Upper lobe of left lung (tissue), 6 donors: ENCODE measurements around the gene FMN2. TPM values are rescaled to one million over a fixed set of nuclear protein-coding genes. Genes with fewer than 3 reads are reported as not detected.
A peak's percentile ranks its signal among the peaks of the same experiment; 100 is the strongest.

Experiments used
- ATAC-seq, 2 donors: fragments of 200-7000 bp; cut with Tn5 transposase; one replicate each; pipeline ENCODE4 v1.9.1; 2022; ENCODE audit warnings: mild to moderate bottlenecking in 2 of 2, moderate library complexity in 2 of 2; ENCODE audit not compliant: low FRiP score in 2 of 2
- DNase-seq, 2 donors: peaks; one replicate each; pipeline ENCODE4 v3.0.0-alpha.2; 2019 to 2020
- H3K27ac ChIP-seq, 4 donors: fragments of 200-600 bp; sonication (generic); one replicate each; pipeline ENCODE4 v1.5.1; 2016 to 2019
- H3K27me3 ChIP-seq, 4 donors: fragments of 200-600 bp; sonication (generic); one replicate each; pipeline ENCODE4 v1.5.1; 2017 to 2019
- H3K36me3 ChIP-seq, 4 donors: fragments of 200-600 bp; sonication (generic); one replicate each; pipeline ENCODE4 v1.5.1; 2016 to 2019
- H3K4me1 ChIP-seq, 4 donors: fragments of 200-600 bp; sonication (generic); one replicate each; pipeline ENCODE4 v1.5.1; 2018 to 2019
- H3K4me3 ChIP-seq, 4 donors: fragments of 200-600 bp; sonication (generic); one replicate each; pipeline ENCODE4 v1.5.1; 2017 to 2019; ENCODE audit warnings: mild to moderate bottlenecking in 2 of 4, moderate library complexity in 1 of 4
- H3K9me3 ChIP-seq, 4 donors: fragments of 200-600 bp; sonication (generic); one replicate each; pipeline ENCODE4 v1.5.1; 2018 to 2019
- EP300 ChIP-seq, 4 donors: sonication (generic); formaldehyde crosslinking; IDR thresholded peaks; one replicate each; pipeline ENCODE4 v1.5.1; 2017; ENCODE audit warnings: antibody characterized with exemption in 4 of 4, control low read depth in 2 of 4
- POLR2A ChIP-seq, 4 donors: fragments of 450-650 bp; IDR thresholded peaks; one replicate each; pipeline ENCODE4 v1.5.1; 2016 to 2017; ENCODE audit warnings: antibody characterized with exemption in 4 of 4, mild to moderate bottlenecking in 2 of 4
- POLR2AphosphoS5 ChIP-seq, 2 donors: sonication (generic); formaldehyde crosslinking; IDR thresholded peaks; one replicate each; pipeline ENCODE4 v1.5.1; 2017; ENCODE audit warnings: antibody characterized with exemption in 2 of 2
- WGBS, 2 donors: methylation state at CpG; one replicate each; pipeline ENCODE4 v1.1.5; 2017 to 2018; 5-methylcytosine and 5-hydroxymethylcytosine counted together
- total RNA-seq, 6 donors: library from RNA; depleted of rRNA in 4 of 6; stranded (reverse); fragments of >200 nt in 4 of 6; gene quantifications; one replicate each; pipeline versions ENCODE4 v1.1.0 to v1.2.1, GENCODE V29; 2016 to 2021
- TF ChIP-seq, protein P1 (sequence below), 6 experiments: fragments of 450-650 bp in 4 of 6; fragments of 200-600 bp in 2 of 6; sonication (generic) in 2 of 6; IDR thresholded peaks; one replicate each; pipeline ENCODE4 v1.5.1; 2016 to 2019; ENCODE audit warnings: antibody characterized with exemption in 6 of 6
- donor health status: DM: no; HTN: no; CAD: no; lungs with moderate emphysema.
- donor health status: DM: no; HTN: yes; CAD: no; lungs with severe emphysema.

The FMN2 gene
- total RNA-seq, 6 donors from 2014 or later, result 0.06 to 1.0 (median 0.54) TPM; not detected in 1

DNA sequence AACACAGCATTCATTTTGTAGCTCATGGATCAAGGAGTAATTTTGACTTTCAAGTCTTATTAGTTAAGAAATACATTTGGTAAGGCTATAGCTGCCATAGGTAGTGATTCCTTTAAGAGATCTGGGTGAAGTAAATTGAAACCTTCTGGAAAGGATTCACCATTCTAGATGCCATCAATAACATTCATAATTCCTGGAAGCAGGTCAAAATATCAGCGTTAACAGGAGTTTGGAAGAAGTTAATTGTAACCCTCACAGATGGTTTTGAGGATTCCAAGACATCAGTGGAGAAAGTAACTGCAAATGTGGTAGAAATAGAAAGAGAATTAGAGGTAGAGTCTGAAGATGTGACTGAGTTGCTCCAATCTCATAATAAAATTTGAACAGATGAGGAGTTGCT lies 303.7 kb downstream of the FMN2 start:
- TF ChIP-seq EP300 (IDR thresholded peaks at IDR 0.05) (no peak), POLR2A (IDR thresholded peaks at IDR 0.05) (no peak), POLR2AphosphoS5 (IDR thresholded peaks at IDR 0.05) (no peak)
- TF ChIP-seq, protein P1, sequence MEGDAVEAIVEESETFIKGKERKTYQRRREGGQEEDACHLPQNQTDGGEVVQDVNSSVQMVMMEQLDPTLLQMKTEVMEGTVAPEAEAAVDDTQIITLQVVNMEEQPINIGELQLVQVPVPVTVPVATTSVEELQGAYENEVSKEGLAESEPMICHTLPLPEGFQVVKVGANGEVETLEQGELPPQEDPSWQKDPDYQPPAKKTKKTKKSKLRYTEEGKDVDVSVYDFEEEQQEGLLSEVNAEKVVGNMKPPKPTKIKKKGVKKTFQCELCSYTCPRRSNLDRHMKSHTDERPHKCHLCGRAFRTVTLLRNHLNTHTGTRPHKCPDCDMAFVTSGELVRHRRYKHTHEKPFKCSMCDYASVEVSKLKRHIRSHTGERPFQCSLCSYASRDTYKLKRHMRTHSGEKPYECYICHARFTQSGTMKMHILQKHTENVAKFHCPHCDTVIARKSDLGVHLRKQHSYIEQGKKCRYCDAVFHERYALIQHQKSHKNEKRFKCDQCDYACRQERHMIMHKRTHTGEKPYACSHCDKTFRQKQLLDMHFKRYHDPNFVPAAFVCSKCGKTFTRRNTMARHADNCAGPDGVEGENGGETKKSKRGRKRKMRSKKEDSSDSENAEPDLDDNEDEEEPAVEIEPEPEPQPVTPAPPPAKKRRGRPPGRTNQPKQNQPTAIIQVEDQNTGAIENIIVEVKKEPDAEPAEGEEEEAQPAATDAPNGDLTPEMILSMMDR (IDR thresholded peaks at IDR 0.05), result no peak
- H3K4me1 ChIP-seq, result no peaks in the 10 kb centered on the region
- ATAC-seq (no peak), DNase-seq (no peak)
- 57 to 74% methylated on average over 1 of the region's 1 CpG for WGBS, 2 donors
- no peak overlapping the region for H3K4me3 ChIP-seq
- no peaks in the 10 kb centered on the region for H3K27me3 ChIP-seq
- H3K27ac ChIP-seq, result no peak overlapping the region
- no peaks in the 10 kb centered on the region for H3K9me3 ChIP-seq
- no peaks in the 10 kb centered on the region for H3K36me3 ChIP-seq

DNA sequence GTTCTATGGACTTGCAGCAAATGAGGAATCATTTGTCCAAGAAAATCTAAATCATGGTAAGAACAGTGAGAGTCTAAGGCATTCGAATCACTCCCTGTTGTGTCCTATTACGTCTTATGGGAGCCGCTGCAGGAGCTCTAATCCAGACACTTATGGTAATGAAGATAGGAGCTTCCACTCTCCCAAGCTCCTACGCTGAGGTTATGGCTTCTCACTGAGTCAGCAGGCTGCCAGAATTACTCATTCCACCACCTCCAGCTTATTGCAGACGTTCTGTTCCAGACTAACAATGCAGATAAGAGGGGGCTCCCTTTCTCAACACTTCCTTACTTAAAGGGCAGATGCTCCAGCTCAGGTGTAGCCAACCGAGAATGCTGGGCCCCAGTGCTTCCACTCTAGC lies 307.7 kb downstream of the FMN2 start:
- H3K9me3 ChIP-seq, result no peaks in the 10 kb centered on the region
- H3K27ac ChIP-seq, result no peak overlapping the region
- no peaks in the 10 kb centered on the region for H3K36me3 ChIP-seq
- no peak for DNase-seq
- H3K4me1 ChIP-seq, result peaks cover 0 to 5% (median 0%) of the 10 kb centered on the region in 4 donors
- no peaks in the 10 kb centered on the region for H3K27me3 ChIP-seq
- peak in 1 of 2 donors; percentile 85 for ATAC-seq
- TF ChIP-seq POLR2A (IDR thresholded peaks at IDR 0.05) (no peak), EP300 (IDR thresholded peaks at IDR 0.05) (no peak), POLR2AphosphoS5 (IDR thresholded peaks at IDR 0.05) (no peak)
- TF ChIP-seq, protein P1 (IDR thresholded peaks at IDR 0.05), result no peak
- H3K4me3 ChIP-seq, result no peak overlapping the region
- 58 to 66% methylated on average over 6 of the region's 6 CpGs for WGBS, 2 donors

DNA sequence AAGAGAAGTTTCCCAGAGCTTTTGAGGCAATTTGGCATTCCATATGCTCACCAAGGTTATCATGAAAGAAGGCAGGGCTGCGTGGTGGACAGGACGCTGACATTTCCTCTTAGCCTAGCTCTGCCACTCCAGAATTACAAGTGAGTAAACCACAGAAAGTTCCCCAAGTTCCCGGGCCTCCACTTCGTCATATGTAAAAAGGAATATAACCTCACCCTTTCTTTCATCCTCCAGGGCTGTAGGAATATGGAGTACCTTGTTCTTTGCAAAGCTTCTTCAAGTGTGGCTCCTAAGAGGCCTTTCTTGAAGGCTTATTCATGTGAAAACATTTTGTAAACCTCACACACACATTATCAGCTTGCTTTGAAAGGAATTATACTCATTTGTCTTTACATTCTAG lies 310.0 kb downstream of the FMN2 start:
- H3K27ac ChIP-seq, result no peak overlapping the region
- no peaks in the 10 kb centered on the region for H3K27me3 ChIP-seq
- WGBS, 2 donors, result 19 to 28% methylated on average over 4 of the region's 4 CpGs

DNA sequence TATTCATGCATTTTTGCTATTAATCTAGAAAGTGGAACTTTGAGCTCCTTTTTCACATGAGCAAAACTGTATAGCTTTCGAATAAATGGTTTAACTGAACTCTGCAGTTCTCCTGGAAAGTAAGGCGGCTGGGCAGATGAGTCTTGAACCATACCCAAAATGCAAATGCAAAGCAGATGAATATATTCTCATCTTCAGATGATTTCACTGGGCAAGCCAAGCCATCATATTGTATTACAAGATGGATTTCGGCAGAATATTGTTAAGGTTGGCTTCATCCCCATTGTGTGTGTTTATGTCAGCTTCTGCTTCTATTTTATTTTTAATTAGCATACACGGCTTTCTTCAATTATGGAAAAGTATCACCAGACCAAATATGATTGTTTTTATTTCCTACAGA lies 310.6 kb downstream of the FMN2 start:
- ATAC-seq (no peak), DNase-seq (no peak)
- WGBS, 2 donors, result 85% methylated on average over 4 of the region's 4 CpGs
- TF ChIP-seq EP300 (IDR thresholded peaks at IDR 0.05), result no peak
- TF ChIP-seq POLR2A (IDR thresholded peaks at IDR 0.05), result no peak
- TF ChIP-seq, protein P1 (IDR thresholded peaks at IDR 0.05), result no peak
- TF ChIP-seq POLR2AphosphoS5 (IDR thresholded peaks at IDR 0.05), result no peak
- Histone ChIP-seq H3K27me3 (no peaks in the 10 kb centered on the region), H3K4me3 (no peak overlapping the region), H3K27ac (no peak overlapping the region), H3K9me3 (no peaks in the 10 kb centered on the region), H3K36me3 (no peaks in the 10 kb centered on the region), H3K4me1 (peaks cover 0 to 5% (median 0%) of the 10 kb centered on the region in 4 donors)

More for the DNA sequence above, 310.0 kb downstream of the FMN2 start:
- no peaks in the 10 kb centered on the region for H3K36me3 ChIP-seq
- no peak overlapping the region for H3K4me3 ChIP-seq
- H3K9me3 ChIP-seq, result no peaks in the 10 kb centered on the region
- DNase-seq, result peak in 1 of 2 donors; percentile 54
- ATAC-seq, result peak in 1 of 2 donors; percentile 73
- TF ChIP-seq EP300 (IDR thresholded peaks at IDR 0.05), result no peak
- no peak for TF ChIP-seq POLR2A (IDR thresholded peaks at IDR 0.05)
- TF ChIP-seq POLR2AphosphoS5 (IDR thresholded peaks at IDR 0.05), result no peak
- TF ChIP-seq, protein P1 (IDR thresholded peaks at IDR 0.05), result no peak
- peaks cover 0 to 5% (median 0%) of the 10 kb centered on the region in 4 donors for H3K4me1 ChIP-seq

DNA sequence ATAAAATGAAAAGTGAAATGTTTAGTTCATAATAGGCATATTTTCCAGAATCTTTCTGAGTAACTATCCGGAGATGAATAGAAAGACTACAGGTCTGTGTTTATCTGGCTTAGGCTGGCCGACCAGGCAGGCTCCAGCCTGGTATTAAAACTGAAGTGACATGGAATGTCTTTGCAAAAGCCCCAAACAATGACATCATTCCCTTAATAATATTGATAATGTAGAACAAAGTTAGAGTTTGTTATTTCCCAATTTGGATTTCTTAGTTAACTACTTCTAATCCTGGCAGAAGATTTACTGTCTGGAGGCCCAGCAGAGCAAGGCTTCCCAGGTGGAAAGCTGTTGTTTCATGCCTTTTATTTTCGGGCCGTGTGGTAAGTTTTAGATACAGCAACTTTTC lies 312.6 kb downstream of the FMN2 start:
- no peaks in the 10 kb centered on the region for H3K27me3 ChIP-seq
- no peak for ATAC-seq
- DNase-seq, result no peak
- H3K36me3 ChIP-seq, result no peaks in the 10 kb centered on the region
- no peaks in the 10 kb centered on the region for H3K9me3 ChIP-seq
- 52 to 61% methylated on average over 4 of the region's 4 CpGs for WGBS, 2 donors
- no peak overlapping the region for H3K4me3 ChIP-seq
- TF ChIP-seq POLR2AphosphoS5 (IDR thresholded peaks at IDR 0.05) (no peak), EP300 (IDR thresholded peaks at IDR 0.05) (no peak), POLR2A (IDR thresholded peaks at IDR 0.05) (no peak)
- H3K4me1 ChIP-seq, result peaks cover 0 to 5% (median 0%) of the 10 kb centered on the region in 4 donors
- H3K27ac ChIP-seq, result no peak overlapping the region
